Measurements from ENCODE around the gene RNF144B. TPM values are rescaled to one million over a fixed set of nuclear protein-coding genes. Genes with fewer than 3 reads are reported as not detected.

The RNF144B gene
- total RNA-seq, 1 experiment from 2014 or later: 2.3 TPM

DNA sequence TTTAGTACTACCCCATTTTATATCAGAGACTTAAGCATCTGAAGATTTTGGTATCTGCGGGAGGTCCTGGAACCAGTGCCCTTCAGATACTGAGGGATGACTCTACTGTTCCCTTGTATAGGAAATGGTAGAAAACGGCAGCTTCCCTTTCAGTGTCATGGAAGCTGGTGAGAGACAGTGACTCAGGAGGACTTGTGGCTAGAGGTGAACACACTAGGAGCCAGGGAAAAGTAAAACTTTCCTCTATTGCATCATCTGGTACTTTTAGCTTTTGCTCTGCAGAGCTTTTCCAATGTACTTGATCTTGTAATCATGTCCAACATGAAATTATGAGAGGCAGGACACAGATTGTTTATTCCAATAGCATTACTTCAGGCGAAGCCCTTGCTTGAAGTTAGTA is 45.0 kb downstream of the RNF144B start:
- Histone ChIP-seq H2BK15ac (ENCODE audit: low read depth, low read length) (no peak overlapping the region), H2BK20ac (ENCODE audit: low read depth, low read length, poor library complexity, severe bottlenecking) (no peak overlapping the region), H3K9ac (ENCODE audit: extremely low read depth, insufficient read length, low read length) (no peak overlapping the region), H2BK12ac (ENCODE audit: insufficient read length, low read depth, low read length) (no peak overlapping the region), H2BK120ac (ENCODE audit: low read depth, low read length, poor library complexity, severe bottlenecking) (no peak overlapping the region), H4K20me1 (ENCODE audit: control insufficient read depth, insufficient read depth, insufficient read length) (no peaks in the 10 kb centered on the region), H3T11ph (ENCODE audit: low read length) (no peak overlapping the region), H3K23ac (ENCODE audit: insufficient read length, low read depth, low read length) (no peak overlapping the region), H3K18ac (ENCODE audit: insufficient read length, low read depth, low read length) (no peak overlapping the region), H2AFZ (ENCODE audit: low read length) (no peak overlapping the region), H3K79me1 (ENCODE audit: insufficient read depth, low read depth, low read length, poor library complexity, severe bottlenecking) (no peaks in the 10 kb centered on the region), H3K79me2 (ENCODE audit: insufficient read depth, low read length) (no peaks in the 10 kb centered on the region; the same call in 1 of the 2 replicates), H3K27me3 (ENCODE audit: insufficient read depth, low read length) (no peaks in the 10 kb centered on the region), H3K4me1 (ENCODE audit: insufficient read depth, low read length) (peaks cover 2% of the 10 kb centered on the region), H3K27ac (ENCODE audit: insufficient read length, low read depth, low read length) (no peak overlapping the region), H3K56ac (ENCODE audit: insufficient read length, low read depth, low read length) (no peak overlapping the region), H3K4me2 (ENCODE audit: insufficient read depth, insufficient read length, low read length) (no peak overlapping the region), H3K14ac (ENCODE audit: insufficient read depth, low read length) (no peak overlapping the region), H4K91ac (ENCODE audit: insufficient read length, low read depth, low read length) (no peak overlapping the region), H4K8ac (replicated peaks; ENCODE audit: insufficient read length, low read depth, low read length) (no peak overlapping the region), H4K5ac (ENCODE audit: insufficient read length, low read depth, low read length) (no peak overlapping the region), H3K4ac (ENCODE audit: low read depth, low read length) (no peak overlapping the region), H3K9me3 (ENCODE audit: control insufficient read depth, low read depth, low read length) (no peaks in the 10 kb centered on the region), H2BK5ac (ENCODE audit: insufficient read length, low read length) (no peak overlapping the region), H3K23me2 (ENCODE audit: insufficient read length, low read depth, low read length, poor library complexity, severe bottlenecking) (no peaks in the 10 kb centered on the region), H2AK5ac (ENCODE audit: insufficient read length, low read length) (no peak overlapping the region)
- no peaks in the 10 kb centered on the region for H3K27me3 Mint-ChIP-seq (ENCODE audit: low read depth)
- no peak for DNase-seq
- no CpG with 5 or more reads among the region's 3 CpGs for WGBS (ENCODE audit: extremely low coverage, insufficient read length, low lambda C conversion rate)
- peaks cover 10 to 15% of the 10 kb centered on the region in 2 experiments for H3K4me1 Mint-ChIP-seq
- no peaks in the 10 kb centered on the region for H3K36me3 Mint-ChIP-seq (ENCODE audit: insufficient read depth in 1 of 3, low read depth in 3 of 3)
- TF ChIP-seq, protein P1, sequence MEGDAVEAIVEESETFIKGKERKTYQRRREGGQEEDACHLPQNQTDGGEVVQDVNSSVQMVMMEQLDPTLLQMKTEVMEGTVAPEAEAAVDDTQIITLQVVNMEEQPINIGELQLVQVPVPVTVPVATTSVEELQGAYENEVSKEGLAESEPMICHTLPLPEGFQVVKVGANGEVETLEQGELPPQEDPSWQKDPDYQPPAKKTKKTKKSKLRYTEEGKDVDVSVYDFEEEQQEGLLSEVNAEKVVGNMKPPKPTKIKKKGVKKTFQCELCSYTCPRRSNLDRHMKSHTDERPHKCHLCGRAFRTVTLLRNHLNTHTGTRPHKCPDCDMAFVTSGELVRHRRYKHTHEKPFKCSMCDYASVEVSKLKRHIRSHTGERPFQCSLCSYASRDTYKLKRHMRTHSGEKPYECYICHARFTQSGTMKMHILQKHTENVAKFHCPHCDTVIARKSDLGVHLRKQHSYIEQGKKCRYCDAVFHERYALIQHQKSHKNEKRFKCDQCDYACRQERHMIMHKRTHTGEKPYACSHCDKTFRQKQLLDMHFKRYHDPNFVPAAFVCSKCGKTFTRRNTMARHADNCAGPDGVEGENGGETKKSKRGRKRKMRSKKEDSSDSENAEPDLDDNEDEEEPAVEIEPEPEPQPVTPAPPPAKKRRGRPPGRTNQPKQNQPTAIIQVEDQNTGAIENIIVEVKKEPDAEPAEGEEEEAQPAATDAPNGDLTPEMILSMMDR (conservative IDR thresholded peaks at IDR 0.05): no peak
- H3K27ac Mint-ChIP-seq: no peak overlapping the region
- no peak overlapping the region for H3K4me3 Mint-ChIP-seq
- no peaks in the 10 kb centered on the region for H3K9me3 Mint-ChIP-seq

Data from H9 (cell line).